ENCODE measurements around the gene CDH4. TPM values are rescaled to one million over a fixed set of nuclear protein-coding genes. Genes with fewer than 3 reads are reported as not detected.

The CDH4 gene
- total RNA-seq, 2 experiments from 2014 or later = 0.11 to 0.18 TPM

- ChIA-PET POLR2A (no interaction called here), CTCF (no interaction called here)
- Mint-ChIP-seq H3K27ac (no peak overlapping the region), H3K4me3 (no peak overlapping the region), H3K4me1 (ENCODE audit: low read depth) (no peaks in the 10 kb centered on the region), H3K36me3 (ENCODE audit: low read depth) (no peaks in the 10 kb centered on the region), H3K27me3 (no peaks in the 10 kb centered on the region), H3K9me3 (peaks cover 3% of the 10 kb centered on the region)
- DNase-seq = no peak
- no peak for TF ChIP-seq CTCF (IDR thresholded peaks at IDR 0.05)
- intact Hi-C loops (cut with micrococcal nuclease) = no loop called here
- ATAC-seq = no peak
Observed at GRCh38 chr20:61554617-61555016, 302.6 kb downstream of the CDH4 start.

GRCh38 chr20:61555566-61555965 lies 303.5 kb downstream of the CDH4 start:
- no peaks in the 10 kb centered on the region for H3K4me1 Mint-ChIP-seq (ENCODE audit: low read depth)
- TF ChIP-seq CTCF (IDR thresholded peaks at IDR 0.05) = no peak
- ATAC-seq (no peak), DNase-seq (no peak)
- H3K9me3 Mint-ChIP-seq = peaks cover 3% of the 10 kb centered on the region
- H3K27me3 Mint-ChIP-seq = no peaks in the 10 kb centered on the region
- intact Hi-C loops (cut with micrococcal nuclease) = no loop called here
- CTCF ChIA-PET = no interaction called here
- H3K36me3 Mint-ChIP-seq (ENCODE audit: low read depth) = no peaks in the 10 kb centered on the region
- no peak overlapping the region for H3K4me3 Mint-ChIP-seq
- H3K27ac Mint-ChIP-seq = no peak overlapping the region
- POLR2A ChIA-PET = no interaction called here

- H3K9me3 Mint-ChIP-seq = peaks cover 3% of the 10 kb centered on the region
- no peak for TF ChIP-seq CTCF (IDR thresholded peaks at IDR 0.05)
- DNase-seq (no peak), ATAC-seq (no peak)
- intact Hi-C loops (cut with micrococcal nuclease) = no loop called here
- H3K4me3 Mint-ChIP-seq = no peak overlapping the region
- CTCF ChIA-PET = no interaction called here
- H3K36me3 Mint-ChIP-seq (ENCODE audit: low read depth) = no peaks in the 10 kb centered on the region
- POLR2A ChIA-PET = no interaction called here
- no peaks in the 10 kb centered on the region for H3K27me3 Mint-ChIP-seq
- no peaks in the 10 kb centered on the region for H3K4me1 Mint-ChIP-seq (ENCODE audit: low read depth)
- H3K27ac Mint-ChIP-seq = no peak overlapping the region
Observed at GRCh38 chr20:61556111-61556510, 304.1 kb downstream of the CDH4 start.

- Mint-ChIP-seq H3K27ac (no peak overlapping the region), H3K4me3 (no peak overlapping the region), H3K36me3 (ENCODE audit: low read depth) (no peaks in the 10 kb centered on the region), H3K4me1 (ENCODE audit: low read depth) (no peaks in the 10 kb centered on the region), H3K9me3 (peaks cover 3% of the 10 kb centered on the region), H3K27me3 (no peaks in the 10 kb centered on the region)
- ChIA-PET CTCF (no interaction called here), POLR2A (no interaction called here)
- DNase-seq = no peak
- no peak for TF ChIP-seq CTCF (IDR thresholded peaks at IDR 0.05)
- intact Hi-C loops (cut with micrococcal nuclease) = no loop called here
- no peak for ATAC-seq
Observed at GRCh38 chr20:61556673-61557072, 304.6 kb downstream of the CDH4 start.

- TF ChIP-seq CTCF (IDR thresholded peaks at IDR 0.05) = no peak
- no peak overlapping the region for H3K27ac Mint-ChIP-seq
- H3K27me3 Mint-ChIP-seq = no peaks in the 10 kb centered on the region
- POLR2A ChIA-PET = no interaction called here
- peaks cover 3% of the 10 kb centered on the region for H3K9me3 Mint-ChIP-seq
- no peaks in the 10 kb centered on the region for H3K4me1 Mint-ChIP-seq (ENCODE audit: low read depth)
- CTCF ChIA-PET = no interaction called here
- intact Hi-C loops (cut with micrococcal nuclease) = no loop called here
- ATAC-seq (no peak), DNase-seq (no peak)
- H3K36me3 Mint-ChIP-seq (ENCODE audit: low read depth) = no peaks in the 10 kb centered on the region
- H3K4me3 Mint-ChIP-seq = no peak overlapping the region
Observed at GRCh38 chr20:61557621-61558020, 305.6 kb downstream of the CDH4 start.
